NOMO-1 (cell line): ENCODE measurements around the gene DHRS13.
A peak's percentile ranks its signal among the peaks of the same experiment; 100 is the strongest.
"Not testable (repeated sequence)": the region's sequence is repeated elsewhere in the genome, so short reads cannot be mapped to it uniquely, and the experiment has no call there.

Experiments used
- DNase-seq, 2 experiments: peaks; one replicate each; lab custom pipeline; 2025; ENCODE audit not compliant: unreplicated experiment in 2 of 2; lab: John Stamatoyannopoulos, UW

Gene DHRS13

GRCh38 chr17:28906706-28907438 lies 4.0 kb upstream of the DHRS13 start:
- DNase-seq = no peak

- DNase-seq = no peak
Measured at GRCh38 chr17:28906276-28906675, 3.4 kb upstream of the DHRS13 start.

GRCh38 chr17:28904800-28905199 lies 1.9 kb upstream of the DHRS13 start:
- DNase-seq = no peak

GRCh38 chr17:28903546-28903841 lies 615 bp upstream of the DHRS13 start:
- not testable (repeated sequence) for DNase-seq

GRCh38 chr17:28901866-28902818 lies 737 bp downstream of the DHRS13 start:
- DNase-seq = peak; percentile 64 to 75

GRCh38 chr17:28900986-28901726 lies 1.7 kb downstream of the DHRS13 start:
- DNase-seq = no peak

- DNase-seq = no peak
Measured at GRCh38 chr17:28899212-28899815, 3.6 kb downstream of the DHRS13 start.

GRCh38 chr17:28898527-28898955 lies 4.3 kb downstream of the DHRS13 start:
- no peak for DNase-seq

- peak in 1 of 2 experiments; percentile 32 for DNase-seq
Measured at GRCh38 chr17:28897769-28898526, 4.9 kb downstream of the DHRS13 start.

- peak; percentile 41 to 62 for DNase-seq
Measured at GRCh38 chr17:28896884-28897768, 5.8 kb downstream of the DHRS13 start, which contains the start of gene FLOT2. Gene FLOT2 (minus strand): TSS chr17:28897733. CDS start chr17:28897574, 159 bp downstream.

GRCh38 chr17:28896491-28896883 lies 6.4 kb downstream of the DHRS13 start:
- DNase-seq = no peak

- no peak for DNase-seq
Measured at GRCh38 chr17:28895794-28896447, 7.0 kb downstream of the DHRS13 start.

- DNase-seq = peak; percentile 70 to 73
Measured at GRCh38 chr17:28893248-28894183, 9.4 kb downstream of the DHRS13 start.

GRCh38 chr17:28892024-28892423 lies 10.9 kb downstream of the DHRS13 start:
- no peak for DNase-seq

GRCh38 chr17:28891201-28891600 lies 11.7 kb downstream of the DHRS13 start:
- DNase-seq = no peak

GRCh38 chr17:28889996-28890395 lies 12.9 kb downstream of the DHRS13 start:
- DNase-seq = no peak

GRCh38 chr17:28888832-28889231 lies 14.0 kb downstream of the DHRS13 start:
- DNase-seq = no peak
